H1 (cell line): ENCODE data around the gene SEC14L3. TPM values are rescaled to one million over a fixed set of nuclear protein-coding genes. Genes with fewer than 3 reads are reported as not detected.
A peak's percentile ranks its signal among the peaks of the same experiment; 100 is the strongest.

ENCODE experiments used
- ASH2L ChIP-seq: fragments of 200-600, 300-600 bp; sonication (generic); IDR thresholded peaks from one replicate; pipeline ENCODE4 v1.7.1; 2017; ENCODE audit warnings: low read length
- BCL11A ChIP-seq, 2 experiments: IDR thresholded peaks; one replicate each; pipeline ENCODE4 v1.6.1; 2011; ENCODE audit warnings: low read depth in 2 of 2, low read length in 2 of 2, mild to moderate bottlenecking in 2 of 2
- CEBPB ChIP-seq: IDR thresholded peaks from 2 replicates; pipeline ENCODE4 v1.6.1; 2012; ENCODE audit warnings: low read depth, low read length
- CTBP2 ChIP-seq: IDR thresholded peaks from 2 replicates; pipeline ENCODE4 v1.7.0; 2011; ENCODE audit warnings: borderline replicate concordance, mild to moderate bottlenecking, moderate library complexity, mixed read lengths, low read length; ENCODE audit not compliant: insufficient read depth, insufficient read length
- GTF2F1 ChIP-seq: IDR thresholded peaks from 2 replicates; pipeline ENCODE4 v1.6.1; 2012; ENCODE audit warnings: low read depth, low read length, improper control_type of control experiment, borderline replicate concordance
- HDAC6 ChIP-seq: IDR thresholded peaks from one replicate; pipeline ENCODE4 v1.7.1; 2012; ENCODE audit warnings: low read depth, mild to moderate bottlenecking, inconsistent platforms, low read length, moderate library complexity
- JUN ChIP-seq: IDR thresholded peaks from 2 replicates; pipeline ENCODE4 v1.6.1; 2011; ENCODE audit warnings: low read depth, mild to moderate bottlenecking, improper control_type of control experiment, low read length
- JUND ChIP-seq: IDR thresholded peaks from 2 replicates; pipeline ENCODE4 v1.6.1; 2011; ENCODE audit warnings: mild to moderate bottlenecking, improper control_type of control experiment, low read length
- PHF8 ChIP-seq: fragments of 200-600 bp; sonication (generic); conservative IDR thresholded peaks from 2 replicates; pipeline ENCODE4 v1.7.1; 2012; ENCODE audit warnings: low read depth, mild to moderate bottlenecking, inconsistent platforms, low read length, moderate library complexity
- POLR2A ChIP-seq, 2 experiments: IDR thresholded peaks; 1 replicate in 1 of 2; 2 replicates in 1 of 2; pipeline ENCODE4 v1.6.1; 2011; ENCODE audit warnings: low read depth in 2 of 2, low read length in 2 of 2, mild to moderate bottlenecking in 2 of 2; ENCODE audit errors: control extremely low read depth in 1 of 2
- RAD21 ChIP-seq, 2 experiments: IDR thresholded peaks in 1 of 2; conservative IDR thresholded peaks in 1 of 2; 2 replicates each; pipeline ENCODE4 v1.6.1; 2011; ENCODE audit warnings: low read depth in 2 of 2, low read length in 2 of 2, improper control_type of control experiment in 1 of 2, inconsistent platforms in 1 of 2, mild to moderate bottlenecking in 1 of 2, moderate library complexity in 1 of 2
- RFX5 ChIP-seq: IDR thresholded peaks from 2 replicates; pipeline ENCODE4 v1.6.1; 2011; ENCODE audit warnings: low read depth, low read length, improper control_type of control experiment, borderline replicate concordance
- SIRT6 ChIP-seq: IDR thresholded peaks from one replicate; pipeline ENCODE4 v1.7.1; 2012; ENCODE audit warnings: low read length, inconsistent platforms
- SRF ChIP-seq: IDR thresholded peaks from 2 replicates; pipeline ENCODE4 v1.6.1; 2011; ENCODE audit warnings: mild to moderate bottlenecking, low read depth, low read length, moderate library complexity
- SUZ12 ChIP-seq: fragments of 200-600 bp; sonication (generic); IDR thresholded peaks from 2 replicates; pipeline ENCODE4 v1.6.1; 2012; ENCODE audit warnings: mild to moderate bottlenecking, inconsistent platforms, low read length, moderate library complexity, mixed read lengths
- TAF1 ChIP-seq: IDR thresholded peaks from 2 replicates; pipeline ENCODE4 v1.6.1; 2011; ENCODE audit warnings: mild to moderate bottlenecking, low read depth, low read length
- TAF7 ChIP-seq: optimal IDR thresholded peaks from 2 replicates; pipeline ENCODE3; 2011; ENCODE audit warnings: low read depth, mild to moderate bottlenecking, inconsistent platforms, low read length, moderate library complexity, borderline replicate concordance
- USF2 ChIP-seq: IDR thresholded peaks from 2 replicates; pipeline ENCODE4 v1.6.1; 2011; ENCODE audit warnings: low read length, improper control_type of control experiment
- YY1 ChIP-seq: IDR thresholded peaks from 2 replicates; pipeline ENCODE4 v1.6.1; 2011; ENCODE audit warnings: low read depth, mild to moderate bottlenecking, low read length
- polyA plus RNA-seq, 7 experiments: library from polyadenylated mRNA; depleted of rRNA in 3 of 7; stranded (reverse) in 5 of 7; unstranded in 2 of 7; fragments of >200 nt in 5 of 7; fragments of 200-250 nt in 2 of 7; gene quantifications; 1 replicate in 5 of 7; 2 replicates in 1 of 7; 4 replicates in 1 of 7; pipeline versions ENCODE4 v1.2.1 to v1.2.3, GENCODE V29; 2011 to 2013; ENCODE audit warnings: missing spikeins in 2 of 7, mixed read lengths in 2 of 7
- total RNA-seq: library from RNA; stranded (reverse); fragmentation: NEBNext Ultra II Directional; extraction: Animal tissue kit (Norgen Biotek cat#: 25700); gene quantifications from 2 replicates; pipeline ENCODE4 v1.2.1, GENCODE V29; 2021
- TF ChIP-seq, protein P1 (sequence below), 3 experiments: IDR thresholded peaks; 1 replicate in 2 of 3; 2 replicates in 1 of 3; pipeline versions ENCODE4 v1.5.1 to v1.6.1; 2011; ENCODE audit warnings: low read length in 3 of 3, mild to moderate bottlenecking in 3 of 3, inconsistent platforms in 2 of 3, low read depth in 1 of 3, moderate library complexity in 1 of 3; ENCODE audit not compliant: insufficient read depth in 1 of 3; ENCODE audit errors: control extremely low read depth in 1 of 3
- TF ChIP-seq, protein P2 (sequence below): IDR thresholded peaks from 2 replicates; pipeline ENCODE4 v1.6.1; 2012; ENCODE audit warnings: inconsistent platforms

The SEC14L3 gene
- total and polyA plus RNA-seq, 2 of the 8 experiments (the other 6 are each of a cell fraction or from before 2014, with no cell fraction given): not detected

GRCh38 chr22:30444632-30445437 lies 27.0 kb downstream of the SEC14L3 start (continued):
- TF ChIP-seq HDAC6 (no peak), BCL11A (IDR thresholded peaks at IDR 0.05; ENCODE audit: low read depth in 2 of 2, low read length in 2 of 2) (no peak), POLR2A (IDR thresholded peaks at IDR 0.05; ENCODE audit: control extremely low read depth in 1 of 2, low read depth in 2 of 2, low read length in 2 of 2) (no peak; a peak in 1 of 3 replicates), CTBP2 (no peak), JUND (peak; percentile 55), SRF (no peak), CEBPB (peak; percentile 53; the same call in 1 of the 2 replicates), TAF1 (0 out of 2 replicates have a peak, but pooled peaks have one; percentile 28), PHF8 (no peak), RAD21 (IDR thresholded peaks at IDR 0.05 in 1 of 2, conservative IDR thresholded peaks at IDR 0.05 in 1 of 2; ENCODE audit: low read depth in 2 of 2, low read length in 2 of 2) (peak; percentile 83 to 87), TAF7 (no peak), USF2 (no peak), YY1 (peak; percentile 85), RFX5 (no peak), SUZ12 (no peak), JUN (no peak), ASH2L (no peak), GTF2F1 (no peak), SIRT6 (no peak)
- TF ChIP-seq, protein P1, sequence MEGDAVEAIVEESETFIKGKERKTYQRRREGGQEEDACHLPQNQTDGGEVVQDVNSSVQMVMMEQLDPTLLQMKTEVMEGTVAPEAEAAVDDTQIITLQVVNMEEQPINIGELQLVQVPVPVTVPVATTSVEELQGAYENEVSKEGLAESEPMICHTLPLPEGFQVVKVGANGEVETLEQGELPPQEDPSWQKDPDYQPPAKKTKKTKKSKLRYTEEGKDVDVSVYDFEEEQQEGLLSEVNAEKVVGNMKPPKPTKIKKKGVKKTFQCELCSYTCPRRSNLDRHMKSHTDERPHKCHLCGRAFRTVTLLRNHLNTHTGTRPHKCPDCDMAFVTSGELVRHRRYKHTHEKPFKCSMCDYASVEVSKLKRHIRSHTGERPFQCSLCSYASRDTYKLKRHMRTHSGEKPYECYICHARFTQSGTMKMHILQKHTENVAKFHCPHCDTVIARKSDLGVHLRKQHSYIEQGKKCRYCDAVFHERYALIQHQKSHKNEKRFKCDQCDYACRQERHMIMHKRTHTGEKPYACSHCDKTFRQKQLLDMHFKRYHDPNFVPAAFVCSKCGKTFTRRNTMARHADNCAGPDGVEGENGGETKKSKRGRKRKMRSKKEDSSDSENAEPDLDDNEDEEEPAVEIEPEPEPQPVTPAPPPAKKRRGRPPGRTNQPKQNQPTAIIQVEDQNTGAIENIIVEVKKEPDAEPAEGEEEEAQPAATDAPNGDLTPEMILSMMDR (IDR thresholded peaks at IDR 0.05; ENCODE audit: control extremely low read depth in 1 of 3, insufficient read depth in 1 of 3, low read depth in 1 of 3, low read length in 3 of 3): peak; percentile 79 to 85 (median 82)
- TF ChIP-seq, protein P2, sequence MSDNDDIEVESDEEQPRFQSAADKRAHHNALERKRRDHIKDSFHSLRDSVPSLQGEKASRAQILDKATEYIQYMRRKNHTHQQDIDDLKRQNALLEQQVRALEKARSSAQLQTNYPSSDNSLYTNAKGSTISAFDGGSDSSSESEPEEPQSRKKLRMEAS: no peak
